Gastrocnemius medialis (tissue), 4 donors: Measurements from ENCODE around the gene LGALS3BP. TPM values are rescaled to one million over a fixed set of nuclear protein-coding genes. Genes with fewer than 3 reads are reported as not detected.
A peak's percentile ranks its signal among the peaks of the same experiment; 100 is the strongest.

Experiments
- ATAC-seq, 2 donors: fragments of 150-250 bp; one replicate each; pipeline ENCODE4 v1.9.1; 2016
- DNase-seq, 2 donors: peaks; one replicate each; pipeline ENCODE4 v3.0.0-alpha.2; 2019
- H3K27ac ChIP-seq, 4 donors: fragments of 200-600 bp; sonication (generic); 1 replicate in 1 of 4; 2 replicates in 3 of 4; pipeline ENCODE4 v1.5.1; 2016 to 2018; ENCODE audit warnings: mild to moderate bottlenecking in 2 of 4, moderate library complexity in 1 of 4
- H3K27me3 ChIP-seq, 3 donors: fragments of 200-600 bp; sonication (generic) in 2 of 3; 1 replicate in 1 of 3; 2 replicates in 2 of 3; pipeline versions ENCODE4 v1.5.1 to v1.6.0; 2016 to 2019; ENCODE audit warnings: mild to moderate bottlenecking in 1 of 3, moderate library complexity in 1 of 3
- H3K36me3 ChIP-seq, 2 donors: fragments of 200-600 bp; sonication (generic) in 1 of 2; one replicate each; pipeline ENCODE4 v1.5.1; 2017 to 2018
- H3K4me1 ChIP-seq, 2 donors: fragments of 200-600 bp; sonication (generic) in 1 of 2; one replicate each; pipeline ENCODE4 v1.5.1; 2016 to 2017; ENCODE audit warnings: mild to moderate bottlenecking in 2 of 2
- H3K4me3 ChIP-seq, 4 donors: fragments of 200-600 bp; sonication (generic) in 3 of 4; 1 replicate in 1 of 4; 2 replicates in 3 of 4; pipeline ENCODE4 v1.5.1; 2016 to 2019; ENCODE audit warnings: mild to moderate bottlenecking in 2 of 4
- H3K9me3 ChIP-seq, 3 donors: fragments of 200-600 bp; sonication (generic) in 2 of 3; 1 replicate in 1 of 3; 2 replicates in 2 of 3; pipeline ENCODE4 v1.5.1; 2016 to 2019
- CTCF ChIP-seq, 5 experiments: fragments of 450-650 bp in 3 of 5; fragments of 200-600 bp in 2 of 5; sonication (generic) in 2 of 5; IDR thresholded peaks in 4 of 5; conservative IDR thresholded peaks in 1 of 5; 1 replicate in 4 of 5; 2 replicates in 1 of 5; pipeline ENCODE4 v1.5.1; 2016 to 2019; ENCODE audit warnings: antibody characterized with exemption in 5 of 5, mild to moderate bottlenecking in 3 of 5, moderate library complexity in 3 of 5
- POLR2A ChIP-seq, 2 donors: fragments of 450-650 bp; IDR thresholded peaks; one replicate each; pipeline ENCODE4 v1.6.1; 2017; ENCODE audit warnings: antibody characterized with exemption in 2 of 2, mild to moderate bottlenecking in 2 of 2, moderate library complexity in 2 of 2
- in situ Hi-C, 4 donors: fragments of 200-750 bp; cut with MboI; loops; one replicate each; pipeline versions ENCODE4 v1.15.0 to v1.8.0; 2017; ENCODE audit warnings: low sequenced_read_pairs in 4 of 4
- intact Hi-C: fragments of 100-400 bp; cut with DNase I; formaldehyde crosslinking; loops from one replicate; pipeline ENCODE4 v1.15.1; 2023; ENCODE audit warnings: low total_unique reads
- total RNA-seq, 4 donors: library from RNA; depleted of rRNA; stranded (reverse); fragments of >200 nt; gene quantifications; one replicate each; pipeline versions ENCODE4 v1.1.0 to v1.2.3, GENCODE V29; 2016

LGALS3BP gene
- total RNA-seq, 4 donors from 2014 or later, result 15.0 to 45.9 (median 23.0) TPM

- Histone ChIP-seq H3K4me1 (peaks cover 4 to 22% of the 10 kb centered on the region in 2 donors), H3K4me3 (peak overlapping the region; percentile 39 to 64 (median 58)), H3K27ac (peak overlapping the region; percentile 63 to 87 (median 84)), H3K27me3 (no peaks in the 10 kb centered on the region), H3K36me3 (peaks cover 0 to 14% of the 10 kb centered on the region in 2 donors), H3K9me3 (no peaks in the 10 kb centered on the region)
- intact Hi-C loops (no loop called here), in situ Hi-C loops (no loop called here)
- ATAC-seq (peak; percentile 71 to 80), DNase-seq (no peak)
- TF ChIP-seq CTCF (IDR thresholded peaks at IDR 0.05 in 4 of 5, conservative IDR thresholded peaks at IDR 0.05 in 1 of 5) (no peak), POLR2A (IDR thresholded peaks at IDR 0.05) (no peak)
Measured at GRCh38 chr17:78986649-78987328, 7.1 kb upstream of the LGALS3BP start.

DNA sequence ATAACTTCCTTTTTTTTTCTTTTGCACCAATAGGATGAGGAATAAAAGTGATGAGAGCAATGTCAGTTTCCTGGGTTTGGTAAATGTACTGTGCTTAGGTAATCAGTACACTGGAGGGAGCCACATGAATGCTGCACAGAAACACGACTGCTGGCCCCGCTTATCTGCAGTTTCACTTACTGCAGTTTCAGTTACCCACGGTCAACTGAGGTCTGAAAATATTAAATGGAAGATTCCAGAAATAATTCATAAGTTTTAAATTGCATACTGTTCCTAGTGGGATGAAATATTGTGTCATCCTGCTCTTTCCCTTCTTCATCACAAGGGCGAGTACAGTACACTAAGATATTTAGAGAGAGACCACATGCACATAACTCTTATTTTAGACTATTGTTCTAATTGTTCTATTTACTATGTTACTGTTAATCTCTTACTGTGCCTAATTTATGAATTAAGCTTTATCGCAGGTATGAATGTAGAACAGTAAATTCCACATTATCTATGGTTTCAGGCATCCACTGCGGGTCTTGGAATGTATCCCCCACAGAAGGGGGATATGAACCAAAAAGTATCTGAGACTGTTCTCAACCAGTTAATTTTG lies 6.4 kb upstream of the LGALS3BP start:
- DNase-seq (peak in 1 of 2 donors; percentile 57), ATAC-seq (peak; percentile 65 to 79)
- no peaks in the 10 kb centered on the region for H3K9me3 ChIP-seq
- no peaks in the 10 kb centered on the region for H3K27me3 ChIP-seq
- intact Hi-C loops (no loop called here), in situ Hi-C loops (no loop called here)
- peak overlapping the region; percentile 63 to 87 (median 84) for H3K27ac ChIP-seq
- H3K4me1 ChIP-seq, result peaks cover 4 to 22% of the 10 kb centered on the region in 2 donors
- peaks cover 0 to 7% of the 10 kb centered on the region in 2 donors for H3K36me3 ChIP-seq
- peak overlapping the region; percentile 39 to 64 (median 58) for H3K4me3 ChIP-seq
- TF ChIP-seq CTCF (IDR thresholded peaks at IDR 0.05 in 4 of 5, conservative IDR thresholded peaks at IDR 0.05 in 1 of 5) (peak in 2 of 5 experiments; percentile 27 to 45), POLR2A (IDR thresholded peaks at IDR 0.05) (peak in 1 of 2 donors; percentile 23)

GRCh38 chr17:78985395-78985794 lies 5.7 kb upstream of the LGALS3BP start:
- Histone ChIP-seq H3K4me1 (peaks cover 4 to 22% of the 10 kb centered on the region in 2 donors), H3K36me3 (no peaks in the 10 kb centered on the region), H3K9me3 (no peaks in the 10 kb centered on the region), H3K27ac (peak overlapping the region in 3 of 4 donors; percentile 83 to 87 (median 86)), H3K27me3 (no peaks in the 10 kb centered on the region), H3K4me3 (no peak overlapping the region)
- in situ Hi-C loops, result no loop called here
- no peak for TF ChIP-seq CTCF (IDR thresholded peaks at IDR 0.05 in 4 of 5, conservative IDR thresholded peaks at IDR 0.05 in 1 of 5)
- TF ChIP-seq POLR2A (IDR thresholded peaks at IDR 0.05), result no peak
- intact Hi-C loops, result no loop called here
- ATAC-seq, result no peak
- DNase-seq, result no peak

- H3K4me1 ChIP-seq, result peaks cover 24 to 25% of the 10 kb centered on the region in 2 donors
- no peaks in the 10 kb centered on the region for H3K9me3 ChIP-seq
- intact Hi-C loops (no loop called here), in situ Hi-C loops (no loop called here)
- H3K27ac ChIP-seq, result no peak overlapping the region
- TF ChIP-seq POLR2A (IDR thresholded peaks at IDR 0.05), result no peak
- no peak for TF ChIP-seq CTCF (IDR thresholded peaks at IDR 0.05 in 4 of 5, conservative IDR thresholded peaks at IDR 0.05 in 1 of 5)
- no peaks in the 10 kb centered on the region for H3K36me3 ChIP-seq
- H3K27me3 ChIP-seq, result no peaks in the 10 kb centered on the region
- DNase-seq, result no peak
- no peak overlapping the region for H3K4me3 ChIP-seq
- ATAC-seq, result no peak
Measured at GRCh38 chr17:78981010-78981888, 1.5 kb upstream of the LGALS3BP start.
